Activated CD4-positive, CD25-positive, alpha-beta regulatory T cell treated with anti-CD3 and anti-CD28 coated beads, Interleukin-2, amount 50 U/mL, for 16 hours (primary cell): ENCODE measurements around the gene RACGAP1.
"Not testable (repeated sequence)": the region's sequence is repeated elsewhere in the genome, so short reads cannot be mapped to it uniquely, and the experiment has no call there.

Source experiments
- DNase-seq: peaks from one replicate; pipeline ENCODE4 v3.0.0-alpha.2; 2020; ENCODE audit warnings: low read depth, low spot score

RACGAP1 gene

DNA sequence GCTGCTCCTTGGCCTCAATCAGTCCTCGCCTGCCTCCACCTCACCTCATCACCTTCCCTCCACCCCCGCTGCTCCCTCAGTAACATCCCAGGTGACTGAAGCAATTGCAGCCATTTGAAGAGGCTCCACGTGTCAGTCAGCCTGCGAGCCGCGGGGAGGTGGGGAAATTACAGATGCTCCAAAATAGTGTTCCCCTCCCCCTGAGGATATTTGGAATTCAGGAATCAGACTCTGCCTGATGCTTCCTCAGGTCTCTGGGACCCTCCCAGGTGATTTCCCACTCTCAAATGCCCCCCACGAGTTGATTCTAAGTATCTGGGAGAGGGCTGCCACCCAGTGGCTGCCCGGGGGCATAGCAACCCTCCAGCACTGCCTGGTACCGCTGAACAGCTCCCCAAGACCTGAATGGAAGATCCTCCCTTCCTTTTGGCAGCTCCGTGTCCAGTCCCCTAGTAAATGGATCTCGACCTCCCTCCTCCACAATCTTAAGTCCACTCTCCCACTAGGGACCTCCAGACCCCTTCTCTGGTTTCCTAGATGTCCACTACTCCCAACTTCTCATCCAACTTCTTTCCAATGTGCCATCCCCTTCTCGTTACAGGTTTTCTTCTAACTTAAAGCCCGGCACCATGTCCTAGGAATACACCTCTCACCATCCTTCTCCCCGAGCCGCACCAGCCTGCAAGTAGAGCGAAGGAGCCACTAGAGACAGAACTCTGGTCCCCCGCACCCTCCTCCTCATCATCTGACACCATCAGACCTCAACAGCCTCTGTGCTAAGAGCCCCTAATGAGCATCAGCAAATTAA, 30.7 kb upstream of the RACGAP1 start:
- DNase-seq: no peak

DNA sequence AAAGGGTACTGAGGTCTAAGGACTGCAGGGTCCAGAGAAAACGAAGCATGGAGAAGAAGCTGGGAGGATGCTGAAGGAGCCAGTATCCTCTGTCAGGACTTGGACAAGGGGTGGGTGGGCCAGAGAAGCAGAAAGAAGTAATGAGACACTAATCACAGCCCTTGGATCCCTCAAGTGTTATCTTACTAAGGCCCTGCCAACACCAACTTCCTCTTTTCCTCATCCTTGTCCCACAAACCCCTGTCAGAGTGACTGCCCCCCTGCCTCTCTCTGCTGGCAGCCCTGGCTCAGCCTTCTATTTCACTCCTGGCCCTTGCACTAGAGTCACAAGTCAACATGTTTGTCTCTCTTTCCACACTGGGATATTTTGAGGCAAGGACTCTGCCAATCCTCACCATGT, 28.3 kb upstream of the RACGAP1 start:
- DNase-seq: no peak

DNA sequence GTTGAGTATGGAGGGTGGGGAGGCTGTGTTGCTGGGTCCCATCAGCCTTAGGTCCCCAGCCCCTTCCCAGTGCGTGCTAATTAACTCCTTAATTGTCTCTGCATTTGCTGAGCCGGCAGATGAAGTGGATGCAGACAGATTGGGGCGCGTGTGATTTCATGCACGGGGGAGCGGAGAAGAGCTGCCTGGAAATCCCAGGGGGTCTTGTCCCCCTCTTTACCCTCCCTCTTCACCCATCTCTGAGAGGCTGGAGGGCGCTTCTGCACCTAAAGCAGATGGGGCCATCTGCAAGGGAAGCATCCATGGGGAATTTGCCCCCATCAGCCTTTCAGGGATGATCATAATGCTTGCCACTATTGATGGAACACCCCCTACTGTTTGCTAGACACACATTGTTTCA, 27.7 kb upstream of the RACGAP1 start:
- no peak for DNase-seq

DNA sequence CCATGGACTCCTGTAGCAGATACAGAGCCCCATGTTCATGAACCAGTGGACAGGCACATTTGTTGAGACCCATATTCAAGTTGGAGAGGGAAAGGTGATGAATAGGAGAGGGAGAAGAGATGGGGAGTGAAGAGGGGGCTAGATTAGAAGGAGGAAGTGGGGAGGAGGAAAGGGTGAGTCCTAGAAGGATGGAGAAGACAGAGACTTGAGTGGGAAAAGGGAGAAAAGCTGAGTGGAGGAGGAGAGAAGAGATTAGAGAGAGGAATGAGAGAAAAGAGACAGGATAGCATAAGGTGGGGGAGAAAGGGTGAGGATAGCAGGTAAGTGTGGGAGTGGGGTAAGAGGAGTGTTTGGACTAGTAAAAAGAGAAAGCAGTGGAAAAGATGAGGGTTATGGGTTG, 27.2 kb upstream of the RACGAP1 start:
- DNase-seq: no peak

DNA sequence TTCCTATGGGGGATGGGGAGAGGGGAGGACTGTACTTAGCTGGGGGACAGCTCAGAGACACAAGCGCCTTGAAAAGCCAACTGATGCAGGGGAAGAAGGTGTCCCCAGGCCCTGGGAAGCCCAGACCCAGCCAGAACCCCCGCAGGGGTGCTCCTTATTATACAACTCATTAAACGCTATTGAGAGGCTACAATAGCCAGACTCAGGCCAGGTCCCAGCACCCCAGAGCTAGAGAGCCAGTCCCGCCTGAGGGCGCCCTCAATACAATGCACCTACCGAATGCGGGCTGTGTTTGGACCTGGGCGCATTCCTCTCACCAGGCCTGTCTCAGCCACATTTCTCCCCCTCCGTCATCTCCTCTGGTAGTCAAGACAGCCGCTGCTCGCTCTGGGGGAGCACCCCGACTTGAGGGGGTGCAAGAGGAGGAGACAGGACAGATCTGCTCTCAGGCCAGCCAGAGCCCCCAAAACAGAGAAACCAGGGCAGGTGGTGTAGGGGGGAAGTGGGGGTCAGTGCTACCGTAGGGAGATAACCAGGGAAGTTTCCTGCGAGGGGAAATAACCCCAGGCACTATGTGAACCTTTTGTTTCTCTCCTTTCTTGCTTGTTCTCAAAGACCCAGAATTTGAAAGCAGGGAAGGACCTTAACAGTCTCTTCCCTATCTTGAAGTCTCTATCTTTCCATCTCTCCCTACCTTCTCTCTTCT, 26.0 kb upstream of the RACGAP1 start:
- no peak for DNase-seq

DNA sequence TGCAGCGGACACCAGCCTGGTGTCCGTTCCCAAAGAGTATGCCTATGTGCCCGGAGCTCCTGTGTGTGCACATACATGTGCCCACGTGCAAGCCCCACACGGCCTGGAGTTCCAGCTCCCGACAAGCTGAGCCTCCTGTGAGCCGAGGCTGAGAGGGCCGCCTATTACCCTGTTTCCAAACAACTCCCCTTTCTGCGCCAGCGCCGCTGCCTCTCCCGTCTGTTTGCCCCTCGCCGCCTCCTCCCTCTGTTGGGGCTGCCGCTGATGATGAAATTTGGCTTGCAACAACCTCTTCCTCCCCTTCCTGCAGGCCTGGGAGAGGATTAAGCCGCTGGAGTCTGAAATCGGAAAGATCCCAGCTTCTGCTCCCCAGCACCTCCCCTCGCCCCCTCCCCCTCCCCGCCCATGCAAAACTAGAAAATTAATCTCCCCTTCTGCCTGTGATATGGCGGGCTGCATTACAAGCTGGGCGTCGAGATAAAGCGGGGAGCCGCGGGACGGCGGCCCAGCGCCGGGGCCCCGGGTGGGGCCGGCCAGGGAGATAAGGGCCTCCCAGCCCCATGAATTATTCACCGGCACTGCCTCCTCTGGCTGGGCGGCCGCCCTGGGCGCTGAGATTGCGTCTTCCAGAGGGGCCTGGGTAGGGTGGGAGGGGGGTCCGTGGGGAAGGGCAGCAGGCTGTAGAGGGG, 25.3 kb upstream of the RACGAP1 start:
- no peak for DNase-seq

DNA sequence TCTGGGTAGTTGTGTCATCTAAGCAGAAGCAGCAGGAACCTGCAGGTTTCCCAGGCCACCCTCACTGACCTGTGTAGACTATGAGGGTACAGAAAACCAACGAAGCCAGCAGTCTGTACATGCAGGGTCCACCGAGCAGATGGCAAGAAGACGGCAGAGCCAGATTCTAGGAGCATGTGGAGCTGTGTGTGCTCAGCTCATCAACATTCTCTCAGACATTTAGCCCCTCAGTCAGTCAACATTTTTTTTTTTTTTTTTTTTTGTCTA, 24.8 kb upstream of the RACGAP1 start:
- DNase-seq: no peak

DNA sequence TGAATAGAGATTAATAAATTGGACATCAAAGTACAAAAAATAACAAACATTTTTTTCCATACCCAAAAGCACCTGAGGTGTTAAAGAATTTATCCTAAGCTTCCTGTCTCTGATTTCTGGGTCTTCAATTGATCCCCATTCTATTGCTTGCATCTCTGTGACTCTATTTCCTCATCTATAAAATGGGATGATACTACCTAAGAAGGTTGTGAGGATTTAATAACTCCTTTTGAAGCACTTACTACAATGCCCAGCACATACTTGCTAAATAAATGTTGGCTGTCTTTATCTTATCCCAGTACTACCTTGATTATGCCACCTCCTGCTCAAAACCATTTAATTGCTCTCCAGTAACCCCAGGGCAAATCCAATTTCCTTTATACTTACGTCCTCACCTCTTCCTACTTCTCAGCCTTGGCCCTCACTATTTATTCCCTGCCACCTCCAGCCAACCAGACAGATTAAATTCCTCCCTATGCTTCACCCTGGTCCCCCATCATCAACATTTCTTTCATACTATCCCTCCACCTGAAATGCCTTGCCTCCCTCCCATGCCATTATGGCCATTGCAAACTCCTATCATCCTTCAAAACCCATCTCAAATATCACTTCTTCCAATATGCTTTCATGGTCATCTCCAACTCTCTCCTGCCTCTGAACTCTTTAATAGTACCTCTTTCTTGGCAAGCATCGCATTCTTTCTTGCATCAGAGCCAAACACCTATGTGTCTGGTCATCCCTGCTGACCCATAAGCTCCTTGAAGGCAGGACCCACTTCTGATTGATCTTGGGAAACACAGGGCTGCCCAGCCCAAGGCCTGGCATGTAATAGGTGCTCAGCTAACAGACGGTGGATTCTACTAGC, 24.2 kb upstream of the RACGAP1 start:
- no peak for DNase-seq

DNA sequence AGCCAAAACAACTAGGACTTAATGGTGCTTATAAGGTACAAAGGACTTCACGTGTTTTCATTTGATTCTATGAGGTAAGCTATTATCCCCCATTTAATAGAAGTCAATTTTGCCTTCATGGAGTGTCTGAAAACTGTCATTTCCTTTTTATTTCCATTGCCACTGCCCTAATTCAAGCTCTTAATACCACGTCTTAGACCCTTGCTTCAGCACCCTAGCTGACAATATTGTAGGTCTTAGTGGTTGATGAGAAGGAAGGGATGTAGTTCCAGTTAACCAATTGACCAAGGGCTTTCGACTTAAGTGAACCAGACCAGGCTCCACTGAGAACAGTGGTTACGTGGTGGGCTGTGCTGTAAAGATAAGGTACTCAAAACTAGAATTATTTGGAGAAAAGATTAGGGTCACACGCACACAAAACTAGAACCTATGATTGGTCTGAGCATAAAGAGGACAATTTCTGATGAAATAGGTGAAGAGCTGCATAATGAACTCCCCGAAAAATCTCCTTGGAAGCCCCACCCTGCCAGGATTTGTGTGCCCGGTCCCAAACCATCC, 22.5 kb upstream of the RACGAP1 start:
- no peak for DNase-seq

DNA sequence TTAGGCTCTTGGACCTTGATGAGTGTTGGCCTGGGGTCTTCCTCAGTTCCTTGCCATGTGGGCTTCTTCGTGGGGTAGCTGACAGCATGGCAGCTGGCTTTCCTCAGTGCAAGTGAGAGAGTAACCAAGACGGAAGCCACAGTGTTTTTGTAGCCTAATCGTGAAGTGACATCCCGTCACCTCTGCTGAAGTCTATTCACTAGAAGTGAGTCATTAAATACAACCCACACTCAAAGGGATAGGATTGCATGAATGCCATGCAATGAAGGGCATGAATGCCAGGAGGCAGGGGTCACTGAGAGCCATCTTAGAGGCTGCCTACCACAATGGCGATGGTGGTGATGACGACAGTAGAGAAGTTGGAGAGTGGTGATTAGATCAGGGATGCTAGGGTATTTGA, 18.6 kb upstream of the RACGAP1 start:
- DNase-seq: no peak

DNA sequence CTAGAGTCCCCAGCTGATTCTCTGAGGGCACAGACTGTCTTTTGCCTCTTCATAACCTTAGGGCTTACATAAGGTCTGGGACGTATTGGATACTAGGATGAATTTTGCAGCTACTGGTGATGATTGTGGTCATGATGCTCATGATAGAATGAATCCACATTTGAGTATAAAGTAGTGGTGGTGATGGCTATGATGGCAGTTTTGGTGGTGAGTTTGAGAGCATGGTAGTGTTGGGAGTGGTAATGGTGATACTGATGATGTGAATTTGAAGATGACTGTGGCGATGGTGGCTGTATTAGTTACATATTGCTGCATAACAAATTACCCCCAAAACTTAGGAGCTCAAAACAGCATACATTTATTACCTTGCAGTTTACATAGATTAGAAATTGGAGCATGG, 18.0 kb upstream of the RACGAP1 start:
- no peak for DNase-seq

DNA sequence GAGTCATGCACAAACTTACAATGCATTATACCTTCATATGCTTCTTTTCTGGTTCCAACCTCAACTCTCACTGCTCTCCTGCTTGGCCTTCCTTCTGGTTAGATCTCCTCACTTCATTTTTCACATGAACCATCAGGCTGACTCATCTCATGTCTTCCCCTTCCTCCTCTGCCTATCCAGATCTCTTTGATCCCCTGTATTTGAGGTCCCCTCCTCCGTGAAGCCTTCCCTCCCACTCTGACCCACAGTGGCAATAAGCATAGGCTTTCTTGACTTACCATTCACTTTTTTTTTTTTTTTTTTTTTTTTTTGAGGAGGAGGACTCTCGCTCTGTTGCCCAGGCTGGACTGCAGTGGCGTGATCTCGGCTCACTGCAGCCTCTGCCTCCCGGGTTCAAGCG, 17.4 kb upstream of the RACGAP1 start:
- no peak for DNase-seq

DNA sequence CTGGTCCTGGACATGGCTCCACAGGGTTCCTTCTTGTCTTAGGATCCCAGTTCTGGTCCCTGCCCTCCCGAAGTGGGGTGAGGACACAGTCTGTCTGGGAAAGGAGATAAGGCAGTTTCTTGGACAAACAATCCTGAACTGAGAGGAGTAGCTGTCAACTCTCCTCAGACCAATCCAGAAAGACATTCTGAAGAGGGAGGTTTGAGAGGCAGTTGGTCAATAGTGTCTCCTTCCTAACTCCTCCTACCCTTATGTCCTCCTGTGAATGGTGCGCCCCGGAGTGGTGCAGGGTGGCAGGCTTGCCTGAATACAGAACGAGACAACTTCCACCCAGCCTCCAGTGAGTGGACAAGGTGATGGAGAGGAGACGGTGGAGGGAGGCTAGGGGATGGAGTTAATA, 16.7 kb upstream of the RACGAP1 start:
- no peak for DNase-seq

DNA sequence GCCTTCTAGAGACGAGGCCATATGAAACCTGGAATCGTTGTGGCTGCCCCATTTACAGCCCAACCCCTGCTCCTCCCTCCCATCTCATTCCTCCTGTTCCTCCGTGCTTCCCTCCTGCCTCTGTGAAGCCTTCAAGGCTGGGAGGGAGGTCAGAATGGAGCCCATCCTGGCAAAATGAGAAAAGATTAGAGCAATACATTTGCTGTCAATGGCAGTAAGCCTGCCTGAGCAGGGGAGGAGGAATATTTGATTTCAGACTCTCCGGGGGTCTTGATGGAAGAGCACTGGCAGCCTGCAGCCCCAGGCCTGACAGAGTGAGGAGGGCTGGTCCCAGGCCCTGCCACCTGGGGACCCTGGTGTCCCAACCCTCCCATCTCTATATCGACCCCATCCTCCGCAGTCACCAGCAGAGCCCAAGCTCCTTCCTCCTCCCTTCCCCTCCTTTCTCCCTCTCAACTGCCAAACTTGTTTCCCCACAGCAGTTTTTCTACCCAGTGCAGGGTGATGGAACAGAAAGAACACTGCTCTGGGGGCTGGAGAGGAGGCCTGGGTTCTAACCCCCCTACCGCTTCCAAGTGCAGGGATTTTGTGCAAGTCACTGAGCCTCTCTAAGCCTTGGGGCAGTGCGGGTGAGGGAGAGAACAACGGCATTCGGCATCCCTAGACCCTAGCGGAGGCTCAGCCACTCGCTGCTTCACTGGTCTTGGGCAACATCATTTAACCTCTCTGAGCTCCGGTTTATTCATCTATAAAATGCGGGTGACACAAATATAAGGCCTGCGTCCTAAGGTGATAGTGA, 16.0 kb upstream of the RACGAP1 start:
- DNase-seq: no peak

DNA sequence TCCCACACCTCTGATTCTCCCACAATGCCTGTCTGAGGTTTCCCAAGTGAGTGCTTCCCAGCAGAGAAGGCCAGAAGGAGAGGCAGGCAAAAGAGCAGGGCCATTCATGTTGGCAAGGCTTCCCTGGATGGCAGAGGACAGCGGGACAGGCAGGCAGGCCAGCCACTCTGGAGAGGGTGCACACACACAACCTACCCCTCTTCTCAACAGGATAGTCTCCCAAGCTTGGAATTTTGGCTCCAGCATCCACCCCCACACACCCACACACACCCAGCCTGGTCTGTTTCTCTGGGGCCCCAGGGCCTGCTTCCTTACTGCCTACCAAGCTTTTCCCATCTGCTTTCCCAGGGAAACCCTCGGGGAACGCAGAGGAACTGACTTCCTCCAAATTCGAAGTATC, 15.4 kb upstream of the RACGAP1 start:
- DNase-seq: no peak

DNA sequence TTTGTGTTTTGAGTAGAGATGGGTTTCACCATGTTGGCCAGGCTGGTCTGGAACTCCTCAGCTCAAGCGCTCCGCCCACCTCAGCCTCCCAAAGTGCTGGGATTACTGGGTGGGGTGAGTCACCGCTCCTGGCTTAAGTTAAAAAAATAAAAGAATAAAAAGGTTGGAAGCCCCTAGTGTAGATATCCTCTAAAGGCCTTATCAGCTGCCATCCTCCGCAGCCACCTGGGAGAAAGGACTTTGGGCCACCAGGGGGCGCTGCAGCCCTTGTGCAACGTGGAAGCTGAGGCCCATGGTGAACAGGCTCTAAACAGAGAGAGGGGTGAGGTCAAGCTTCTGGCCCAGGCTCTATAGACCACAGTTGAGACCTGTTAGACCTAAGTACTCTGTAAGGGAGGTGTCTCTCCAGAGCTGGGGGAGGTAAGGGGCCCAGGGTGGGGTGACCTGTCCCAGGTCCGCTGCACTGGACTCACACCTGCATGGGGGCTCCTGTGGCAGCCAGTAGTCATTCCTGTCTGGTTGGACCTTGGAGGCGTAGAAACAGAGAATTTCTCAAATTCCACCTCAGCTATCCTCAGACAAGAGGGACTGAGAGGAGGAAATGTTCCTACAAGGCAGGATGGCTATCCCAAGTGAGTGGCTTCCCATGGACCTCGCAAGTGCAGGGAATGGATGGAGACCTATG, 14.0 kb upstream of the RACGAP1 start:
- DNase-seq: peak; percentile 73

DNA sequence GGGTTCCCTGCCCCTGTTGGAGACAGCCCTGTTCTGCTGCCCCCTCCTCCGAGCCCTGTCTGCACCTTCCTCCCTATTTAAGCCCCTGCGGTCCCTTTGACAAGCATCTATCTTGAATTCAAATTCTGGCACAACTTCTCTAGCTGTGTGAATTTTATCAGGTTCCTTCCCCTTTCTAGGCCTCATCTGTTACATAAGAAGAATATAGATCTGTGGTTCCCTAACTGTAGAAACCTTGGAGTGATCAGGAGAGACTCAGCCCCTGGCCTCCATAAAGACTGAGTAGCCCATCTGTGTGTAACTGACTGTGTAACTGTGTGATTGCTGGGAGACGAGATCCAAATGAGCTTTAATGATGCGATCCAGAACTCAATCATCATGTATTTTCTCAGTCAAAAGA, 13.0 kb upstream of the RACGAP1 start:
- no peak for DNase-seq

DNA sequence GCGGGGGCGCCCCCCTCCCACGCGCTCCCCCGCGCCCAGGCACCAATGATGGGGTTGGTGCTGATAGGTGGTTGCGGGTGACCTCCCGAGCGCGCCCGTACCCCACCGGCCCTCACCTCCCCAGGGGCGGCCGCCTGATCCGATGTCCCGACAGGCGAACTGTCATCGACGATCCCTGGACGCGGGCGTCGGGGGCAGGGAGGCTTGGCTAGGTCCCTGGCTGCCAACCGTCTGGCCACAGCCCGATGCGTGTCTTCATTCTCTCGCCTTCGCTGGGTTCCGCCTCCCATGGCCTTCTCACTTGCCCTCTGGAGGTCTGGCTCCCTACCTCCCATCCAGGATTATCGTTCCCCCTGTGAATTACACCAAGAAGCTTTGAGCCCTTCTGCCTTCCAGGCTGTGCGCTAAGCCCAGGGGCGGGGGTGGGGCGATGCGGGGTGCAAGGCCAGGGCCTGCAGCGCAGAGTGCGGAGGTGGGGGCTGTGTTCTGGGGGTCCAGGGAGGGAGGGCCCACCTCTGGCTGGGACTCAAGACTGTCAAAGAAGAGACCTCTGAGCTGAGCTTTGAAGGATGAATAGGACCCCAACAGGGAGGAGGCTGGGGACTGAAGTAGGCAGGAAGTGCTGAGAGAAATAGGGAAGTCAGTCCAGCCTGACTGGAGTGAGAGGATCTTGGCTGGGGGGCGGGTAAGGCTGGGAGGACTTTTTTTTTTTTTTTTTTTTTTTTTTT, 7.7 kb upstream of the RACGAP1 start:
- DNase-seq: no peak

DNA sequence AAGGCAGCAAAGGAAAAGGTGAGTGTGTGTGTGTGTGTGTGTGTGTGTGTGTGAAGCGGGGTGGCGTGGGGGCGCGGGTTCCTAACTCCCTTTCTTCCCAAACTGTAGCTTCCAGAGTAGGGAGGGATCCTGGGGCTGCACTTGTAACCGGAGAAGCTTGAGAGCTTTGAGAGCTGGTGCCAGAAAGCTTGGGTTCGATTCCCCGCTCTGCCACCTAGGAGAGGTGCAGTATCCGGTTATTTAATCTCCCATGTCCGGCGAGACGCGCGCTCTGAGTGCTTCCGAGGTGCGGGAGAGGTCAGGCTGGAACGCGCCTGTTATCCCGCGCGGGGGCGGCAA, 7.2 kb upstream of the RACGAP1 start:
- no peak for DNase-seq

DNA sequence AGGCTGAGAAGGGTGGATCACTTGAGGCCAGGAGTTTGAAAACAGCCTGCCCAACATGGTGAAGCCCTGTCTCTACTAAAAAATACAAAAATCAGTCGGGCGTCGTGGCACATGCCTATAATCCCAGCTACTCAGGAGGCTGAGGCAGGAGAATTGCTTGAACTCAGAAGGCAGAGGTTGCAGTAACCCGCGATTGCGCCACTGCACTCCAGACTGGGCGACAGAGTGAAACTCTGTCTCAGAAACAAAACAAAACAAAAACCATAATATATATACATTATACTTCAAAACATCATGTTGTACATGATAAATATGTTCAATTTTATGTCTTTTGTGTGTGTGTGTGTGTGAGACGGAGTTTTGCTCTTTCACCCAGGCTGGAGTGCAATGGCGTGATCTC, 5.2 kb upstream of the RACGAP1 start:
- not testable (repeated sequence) for DNase-seq
